ENCODE measurements around the gene SEL1L3.

The SEL1L3 gene

DNA sequence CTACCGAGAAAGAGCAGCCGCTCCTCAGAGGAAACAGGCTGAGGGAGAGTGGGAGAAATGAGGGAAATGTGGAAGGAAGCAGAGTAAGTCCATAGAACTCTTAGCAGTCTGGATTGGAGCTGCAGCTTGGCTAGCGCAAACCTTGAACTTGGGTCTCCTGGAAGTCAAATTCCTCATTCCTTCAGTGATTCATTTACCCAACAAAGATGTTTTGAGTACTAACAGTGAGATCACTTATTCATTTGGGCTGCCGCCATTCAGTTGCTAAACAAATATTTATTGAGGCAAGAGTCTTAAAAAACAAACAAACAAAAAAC, 51.5 kb downstream of the SEL1L3 start:
- Histone ChIP-seq H3F3A (ENCODE audit: insufficient read depth) (peaks cover 39% of the 10 kb centered on the region), H3K36me3 (ENCODE audit: low read length) (peaks cover 70% of the 10 kb centered on the region), H3K27ac (ENCODE audit: low read depth, low read length) (no peak overlapping the region), H3K79me2 (ENCODE audit: insufficient read depth, low read length) (peaks cover 8% of the 10 kb centered on the region; the same call in 1 of the 2 replicates), H3K27me3 (ENCODE audit: low read length) (no peaks in the 10 kb centered on the region), H4K20me1 (ENCODE audit: low read depth, low read length) (peaks cover 7% of the 10 kb centered on the region), H3K9me2 (replicated peaks; ENCODE audit: insufficient read depth, low read length) (no peaks in the 10 kb centered on the region), H2AFZ (ENCODE audit: low read depth, low read length, severe bottlenecking) (no peak overlapping the region), H3K9me3 (ENCODE audit: insufficient read depth, low read length) (no peaks in the 10 kb centered on the region), H3K4me3 (ENCODE audit: insufficient read depth, low read length, poor library complexity, severe bottlenecking) (no peak overlapping the region), H3K4me2 (ENCODE audit: low read depth, low read length, poor library complexity, severe bottlenecking) (no peak overlapping the region), H3K9ac (ENCODE audit: low read length) (no peak overlapping the region)
- TF ChIP-seq EZH2phosphoT487 (conservative IDR thresholded peaks at IDR 0.05; ENCODE audit: low read length) (no peak), CTCF (IDR thresholded peaks at IDR 0.05; ENCODE audit: insufficient read depth, low read length, poor library complexity, severe bottlenecking) (no peak)

- Histone ChIP-seq H2AFZ (ENCODE audit: low read depth, low read length, severe bottlenecking) (no peak overlapping the region), H3F3A (ENCODE audit: insufficient read depth) (peaks cover 39% of the 10 kb centered on the region), H4K20me1 (ENCODE audit: low read depth, low read length) (peaks cover 8% of the 10 kb centered on the region), H3K79me2 (ENCODE audit: insufficient read depth, low read length) (peaks cover 8% of the 10 kb centered on the region; the same call in 1 of the 2 replicates), H3K4me3 (ENCODE audit: insufficient read depth, low read length, poor library complexity, severe bottlenecking) (no peak overlapping the region), H3K27ac (ENCODE audit: low read depth, low read length) (no peak overlapping the region), H3K9me2 (replicated peaks; ENCODE audit: insufficient read depth, low read length) (no peaks in the 10 kb centered on the region), H3K27me3 (ENCODE audit: low read length) (no peaks in the 10 kb centered on the region), H3K9me3 (ENCODE audit: insufficient read depth, low read length) (no peaks in the 10 kb centered on the region), H3K36me3 (ENCODE audit: low read length) (peaks cover 71% of the 10 kb centered on the region), H3K9ac (ENCODE audit: low read length) (no peak overlapping the region), H3K4me2 (ENCODE audit: low read depth, low read length, poor library complexity, severe bottlenecking) (no peak overlapping the region)
- TF ChIP-seq EZH2phosphoT487 (conservative IDR thresholded peaks at IDR 0.05; ENCODE audit: low read length), result no peak
- no peak for TF ChIP-seq CTCF (IDR thresholded peaks at IDR 0.05; ENCODE audit: insufficient read depth, low read length, poor library complexity, severe bottlenecking)
Measured at GRCh38 chr4:25810461-25811373, 52.1 kb downstream of the SEL1L3 start.

GRCh38 chr4:25809996-25810395, 52.8 kb downstream of the SEL1L3 start:
- no peak overlapping the region for H3K27ac ChIP-seq (ENCODE audit: low read depth, low read length)
- peaks cover 15% of the 10 kb centered on the region for H4K20me1 ChIP-seq (ENCODE audit: low read depth, low read length)
- H2AFZ ChIP-seq (ENCODE audit: low read depth, low read length, severe bottlenecking), result no peak overlapping the region
- H3F3A ChIP-seq (ENCODE audit: insufficient read depth), result peaks cover 35% of the 10 kb centered on the region
- H3K4me2 ChIP-seq (ENCODE audit: low read depth, low read length, poor library complexity, severe bottlenecking), result no peak overlapping the region
- peaks cover 5% of the 10 kb centered on the region; the same call in 1 of the 2 replicates for H3K79me2 ChIP-seq (ENCODE audit: insufficient read depth, low read length)
- TF ChIP-seq CTCF (IDR thresholded peaks at IDR 0.05; ENCODE audit: insufficient read depth, low read length, poor library complexity, severe bottlenecking) (no peak), EZH2phosphoT487 (conservative IDR thresholded peaks at IDR 0.05; ENCODE audit: low read length) (no peak)
- no peaks in the 10 kb centered on the region for H3K9me2 ChIP-seq (replicated peaks; ENCODE audit: insufficient read depth, low read length)
- no peak overlapping the region for H3K9ac ChIP-seq (ENCODE audit: low read length)
- peaks cover 71% of the 10 kb centered on the region for H3K36me3 ChIP-seq (ENCODE audit: low read length)
- no peaks in the 10 kb centered on the region for H3K27me3 ChIP-seq (ENCODE audit: low read length)
- no peaks in the 10 kb centered on the region for H3K9me3 ChIP-seq (ENCODE audit: insufficient read depth, low read length)
- H3K4me3 ChIP-seq (ENCODE audit: insufficient read depth, low read length, poor library complexity, severe bottlenecking), result no peak overlapping the region

Measured in SU-DHL-6 (cell line).